HG03060 (cell line): ENCODE results near the gene TARS3.
"Not testable (repeated sequence)": the region's sequence is repeated elsewhere in the genome, so short reads cannot be mapped to it uniquely, and the experiment has no call there.

Experiments
- ATAC-seq: cut with Tn5 transposase; IDR thresholded peaks from one replicate; pipeline ENCODE4 v1.9.1; 2021; ENCODE audit warnings: low read depth, moderate number of reproducible peaks; ENCODE audit not compliant: unreplicated experiment

The TARS3 gene

GRCh38 chr15:101657171-101657570, 67.1 kb downstream of the TARS3 start:
- ATAC-seq, result no peak

GRCh38 chr15:101654624-101655337, 69.5 kb downstream of the TARS3 start:
- ATAC-seq, result not testable (repeated sequence)

GRCh38 chr15:101654171-101654570, 70.1 kb downstream of the TARS3 start:
- ATAC-seq, result no peak

- no peak for ATAC-seq
Measured at GRCh38 chr15:101652786-101653430, 71.4 kb downstream of the TARS3 start.

GRCh38 chr15:101652098-101652785, 72.0 kb downstream of the TARS3 start, which contains the start of gene TM2D3:
TM2D3 (minus strand) TSS chr15:101652381; CDS start chr15:101652361, 20 bp downstream.
- ATAC-seq, result peak; percentile 73

- peak; percentile 30 for ATAC-seq
Measured at GRCh38 chr15:101651554-101652097, 72.6 kb downstream of the TARS3 start.

- ATAC-seq, result no peak
Measured at GRCh38 chr15:101650145-101650544, 74.1 kb downstream of the TARS3 start.

- no peak for ATAC-seq
Measured at GRCh38 chr15:101648356-101648755, 75.9 kb downstream of the TARS3 start.

- ATAC-seq, result no peak
Measured at GRCh38 chr15:101647251-101647650, 77.0 kb downstream of the TARS3 start.

GRCh38 chr15:101646672-101647071, 77.6 kb downstream of the TARS3 start:
- ATAC-seq, result no peak

- no peak for ATAC-seq
Measured at GRCh38 chr15:101642361-101642760, 81.9 kb downstream of the TARS3 start.

- no peak for ATAC-seq
Measured at GRCh38 chr15:101641894-101642293, 82.4 kb downstream of the TARS3 start.

GRCh38 chr15:101641129-101641764, 83.0 kb downstream of the TARS3 start:
- ATAC-seq, result no peak

GRCh38 chr15:101639667-101640066, 84.6 kb downstream of the TARS3 start:
- no peak for ATAC-seq

GRCh38 chr15:101637919-101638318, 86.4 kb downstream of the TARS3 start:
- no peak for ATAC-seq

GRCh38 chr15:101637516-101637915, 86.8 kb downstream of the TARS3 start:
- ATAC-seq, result no peak

GRCh38 chr15:101637038-101637437, 87.2 kb downstream of the TARS3 start:
- no peak for ATAC-seq

GRCh38 chr15:101635944-101636727, 88.1 kb downstream of the TARS3 start:
- no peak for ATAC-seq

GRCh38 chr15:101633356-101633755, 90.9 kb downstream of the TARS3 start:
- ATAC-seq, result no peak

- ATAC-seq, result not testable (repeated sequence)
Measured at GRCh38 chr15:101626729-101627128, 97.5 kb downstream of the TARS3 start.
